Measurements from ENCODE around the gene NAT10. TPM values are rescaled to one million over a fixed set of nuclear protein-coding genes. Genes with fewer than 3 reads are reported as not detected.

NAT10 gene
- 49.1 to 53.7 TPM (median 51.4 TPM) in 5 replicates for total RNA-seq (2022; extraction: Qiagen RNA extraction)

DNA sequence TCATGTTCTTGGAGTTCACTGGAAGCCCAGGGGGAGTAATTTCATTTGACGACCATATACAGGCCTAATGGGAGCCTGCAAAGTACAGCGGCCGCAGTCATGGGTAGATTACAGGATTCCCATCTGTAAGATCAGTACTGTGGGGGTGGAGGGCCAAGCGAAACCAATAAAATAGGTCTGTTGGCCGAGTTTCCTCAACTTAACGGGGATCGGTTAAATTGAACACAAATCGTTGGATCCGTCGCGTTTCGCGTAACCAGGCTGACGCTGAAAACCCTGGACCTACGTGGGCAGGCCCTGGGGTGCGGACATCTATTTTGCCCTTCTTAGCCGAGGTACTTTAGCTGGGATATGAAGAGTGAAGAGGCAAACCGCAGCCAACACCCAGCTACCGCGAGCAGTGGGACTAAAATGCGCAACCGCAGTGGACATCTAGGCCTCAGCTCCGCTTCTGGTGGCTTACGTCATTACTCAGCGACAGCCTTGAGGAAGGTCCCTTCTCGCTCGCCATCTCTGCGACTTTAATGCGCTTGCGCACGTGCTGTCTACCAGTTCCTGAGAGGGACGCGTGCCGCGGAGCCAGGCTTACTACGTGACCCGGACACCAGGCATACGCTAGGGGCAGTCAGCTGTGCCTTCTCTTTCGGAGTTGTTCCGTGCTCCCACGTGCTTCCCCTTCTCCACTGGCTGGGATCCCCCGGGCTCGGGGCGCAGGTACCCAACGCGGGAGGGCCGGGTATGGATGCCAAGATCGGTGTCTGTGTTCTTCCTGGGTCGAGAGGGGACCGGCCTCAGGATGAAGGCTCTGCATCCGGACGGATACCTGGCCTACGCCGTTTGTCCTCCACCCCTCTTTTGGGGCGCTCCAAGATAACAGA, at the start of gene NAT10:
Gene NAT10 (plus strand): TSS at position 551 of the 878 bp plus-strand sequence. CDS start 2,597 bp downstream, outside the sequence.

Other genes with a start within 250 kb of the NAT10 start
- 0.22 to 0.69 TPM (median 0.57 TPM) in 5 replicates for gene LMO2, start 213.6 kb upstream of the NAT10 start, total RNA-seq (2022; extraction: Qiagen RNA extraction)
- gene CAPRIN1, start 53.9 kb upstream of the NAT10 start, total RNA-seq (2022; extraction: Qiagen RNA extraction) = 142 to 156 TPM (median 147 TPM) in 5 replicates

Data from A549 treated with CORT108297 at 1 μM for 4 hours (cell line).